HG02943 (cell line): ENCODE results near the gene DOCK8.

ENCODE experiments used
- ATAC-seq: cut with Tn5 transposase; IDR thresholded peaks from one replicate; pipeline ENCODE4 v1.9.1; 2021; ENCODE audit warnings: mild to moderate bottlenecking, low read depth, moderate library complexity; ENCODE audit not compliant: unreplicated experiment

The DOCK8 gene

DNA sequence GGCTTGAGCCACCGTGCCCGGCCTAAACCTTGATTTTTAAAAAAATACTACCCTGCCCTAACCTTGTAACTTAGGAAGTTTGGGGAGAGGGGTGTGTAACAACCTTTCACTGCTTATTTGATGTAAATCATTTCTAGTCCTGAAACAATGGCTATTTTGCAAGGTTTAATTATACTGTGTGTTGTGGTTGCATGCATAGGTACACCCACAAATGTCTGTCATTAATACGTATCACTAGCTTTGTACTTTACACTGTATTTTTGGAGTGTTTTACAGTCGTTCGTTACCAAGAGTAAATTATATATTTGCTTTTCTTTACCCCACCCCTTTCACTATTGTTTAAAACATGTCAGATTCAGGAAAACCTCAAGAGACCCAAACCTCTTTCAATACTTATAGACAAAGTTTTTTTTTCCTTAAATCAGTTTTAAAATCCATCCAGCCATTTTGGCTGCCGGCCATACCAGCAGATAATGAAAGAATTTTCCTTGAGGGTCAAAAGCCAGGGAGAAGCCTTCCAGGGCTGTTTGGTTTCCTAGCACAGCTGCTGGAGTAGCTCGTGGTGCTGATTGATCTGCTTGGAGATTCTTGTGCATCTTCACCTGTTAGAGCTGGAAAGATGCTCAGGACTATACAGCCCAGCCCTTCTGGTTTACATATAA lies 50.7 kb downstream of the DOCK8 start:
- ATAC-seq, result no peak

DNA sequence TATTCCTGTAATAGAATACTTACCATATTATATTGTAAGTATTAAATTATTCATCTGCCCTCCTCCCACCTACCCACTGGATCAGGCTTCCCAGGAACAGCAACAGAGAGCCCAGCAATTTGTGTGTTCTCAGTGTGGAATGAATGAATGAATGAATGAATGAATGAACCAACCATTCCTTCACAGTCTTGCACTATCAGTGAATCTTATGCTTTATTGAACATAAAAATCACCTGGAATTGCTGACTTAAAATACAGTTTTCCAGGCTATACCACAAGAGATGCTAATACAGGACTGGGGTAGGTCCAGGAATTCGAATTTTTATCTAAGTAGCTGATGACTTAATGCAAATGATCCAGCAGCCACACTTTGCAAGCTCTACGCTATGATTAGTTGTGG lies 51.6 kb downstream of the DOCK8 start:
- ATAC-seq, result no peak

DNA sequence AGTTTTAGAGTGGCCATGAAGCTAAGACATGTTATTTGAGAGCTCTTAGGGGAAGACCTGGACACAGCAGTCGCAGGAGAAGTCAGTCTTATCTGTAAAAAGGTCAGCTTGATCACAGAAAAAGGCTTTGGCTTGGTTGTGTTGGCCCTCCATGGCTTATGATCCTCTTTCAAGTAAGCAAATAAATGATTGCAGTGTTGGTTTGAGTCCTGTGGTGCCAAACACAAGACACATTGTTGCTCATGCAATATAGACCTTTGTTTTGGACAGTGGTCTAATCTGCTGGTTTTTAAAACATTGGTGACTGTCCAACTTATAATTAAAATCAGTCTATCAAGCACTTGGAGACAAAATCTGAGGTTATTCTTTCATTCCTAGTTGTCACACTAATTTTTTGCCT lies 54.0 kb downstream of the DOCK8 start:
- no peak for ATAC-seq

DNA sequence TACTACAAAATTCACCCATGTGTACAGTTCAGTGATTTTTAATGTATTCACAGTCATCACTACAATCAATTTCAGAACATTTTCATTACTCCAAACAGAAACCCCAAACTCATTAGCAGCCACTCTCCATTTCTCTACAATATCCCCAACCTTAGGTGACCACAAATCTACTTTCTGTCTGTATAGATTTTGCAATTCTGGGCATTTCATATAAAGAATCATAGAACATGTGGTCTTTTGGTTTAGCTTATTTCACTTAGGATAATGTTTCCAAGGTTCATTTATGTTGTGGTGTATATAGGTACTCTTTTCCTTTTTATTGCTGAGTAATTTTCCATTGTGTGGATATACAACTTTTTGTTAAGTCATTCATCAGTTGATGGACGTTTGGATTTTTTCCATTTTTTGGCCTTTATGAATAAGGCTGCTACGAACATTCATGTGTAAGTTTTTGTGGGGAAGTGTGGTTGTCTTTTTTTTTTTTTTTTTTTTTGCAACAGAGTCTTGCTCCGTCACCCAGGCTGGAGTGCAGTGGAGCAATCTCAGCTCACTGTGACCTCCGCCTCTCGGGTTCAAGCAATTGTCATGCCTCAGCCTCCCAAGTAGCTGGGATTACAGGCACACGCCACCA lies 54.5 kb downstream of the DOCK8 start:
- no peak for ATAC-seq

DNA sequence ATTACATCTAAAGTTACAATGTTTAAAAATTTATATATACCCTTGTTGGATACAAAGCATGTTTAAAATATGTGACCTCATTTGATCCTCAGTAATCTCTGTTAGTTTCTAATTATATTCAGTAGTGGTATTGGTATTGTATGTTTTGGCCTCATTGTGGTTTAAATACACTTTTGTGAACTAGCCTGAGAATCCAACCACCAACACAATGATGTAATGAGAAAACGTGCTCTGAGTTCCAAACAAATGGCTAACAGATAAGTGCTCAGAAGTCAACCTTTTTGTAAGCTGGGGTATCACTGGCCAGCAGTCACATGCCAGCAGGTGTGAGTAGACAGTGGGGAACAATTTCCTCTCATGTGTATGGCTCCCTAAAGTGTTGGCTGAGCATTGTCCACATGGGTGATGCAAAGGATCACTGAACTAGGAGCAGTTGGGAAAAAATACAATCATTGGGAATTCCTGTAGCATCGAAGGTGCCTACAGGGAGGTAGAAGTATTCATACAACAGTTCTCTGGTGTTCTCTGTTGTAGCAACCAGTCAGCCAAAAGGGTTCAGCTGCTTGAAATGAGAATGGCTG lies 56.1 kb downstream of the DOCK8 start:
- ATAC-seq, result no peak

DNA sequence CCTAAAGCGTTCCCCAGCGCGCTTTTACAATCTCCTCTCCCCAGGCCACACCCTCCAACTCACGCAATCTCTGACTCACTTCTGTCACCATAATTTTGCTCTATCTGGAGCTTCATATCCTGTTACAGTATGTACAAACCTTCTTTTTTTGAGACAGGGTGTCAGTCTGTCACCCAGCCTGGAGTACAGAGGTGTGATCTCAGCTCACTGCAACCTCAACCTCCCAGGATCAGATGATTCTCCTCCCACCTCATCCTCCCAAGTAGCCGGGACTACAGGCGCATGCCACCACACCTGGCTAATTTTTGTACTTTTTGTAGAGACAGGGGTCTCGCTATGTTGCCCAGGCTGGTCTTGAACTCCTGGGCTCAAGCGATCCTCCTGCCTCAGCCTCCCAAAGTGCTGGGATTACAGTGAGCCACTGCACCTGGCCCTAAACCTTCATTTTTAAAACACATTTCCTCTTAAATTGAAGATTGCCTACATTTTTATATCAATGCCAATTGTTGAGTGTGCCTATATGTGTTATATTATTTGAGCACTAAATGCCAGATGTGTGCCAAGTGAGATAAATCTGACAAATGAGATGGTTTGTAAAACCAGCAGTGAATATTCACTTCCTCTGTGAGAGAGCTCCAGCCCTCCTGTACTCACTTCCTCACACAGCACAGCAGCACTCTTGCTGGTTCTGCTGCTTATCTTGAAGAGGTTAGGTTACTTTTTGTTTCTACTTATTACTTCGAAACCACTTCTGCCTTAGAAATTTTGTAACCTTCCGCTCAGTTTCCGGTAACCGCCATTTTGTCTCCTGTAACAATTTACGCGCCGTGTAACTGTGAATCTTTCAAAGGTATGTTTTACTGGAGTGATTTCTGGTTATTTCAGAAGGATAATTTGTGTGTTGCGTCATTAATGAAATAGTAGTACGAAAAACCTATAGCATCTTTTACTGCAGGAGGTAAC lies 57.9 kb downstream of the DOCK8 start:
- peak; percentile 96 for ATAC-seq

DNA sequence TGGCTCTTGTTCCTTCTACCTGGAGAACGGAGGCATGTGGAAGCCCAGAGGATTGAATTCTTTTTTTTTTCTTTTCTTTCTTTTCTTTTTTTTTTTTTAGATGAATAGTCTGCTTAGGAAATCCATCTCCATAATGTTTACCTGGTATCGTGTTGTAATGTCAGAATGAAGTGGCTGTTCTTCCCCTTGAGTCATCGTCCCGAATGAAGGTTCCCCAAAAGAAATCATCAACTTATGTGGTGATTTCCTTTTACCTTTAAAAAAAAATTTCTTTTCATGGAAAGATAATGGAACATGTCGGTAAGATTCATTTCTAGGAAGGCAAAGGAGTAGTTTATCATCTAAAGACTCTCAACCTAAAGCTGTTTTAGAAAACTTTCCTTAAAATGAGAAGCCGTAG lies 59.7 kb downstream of the DOCK8 start:
- no peak for ATAC-seq

DNA sequence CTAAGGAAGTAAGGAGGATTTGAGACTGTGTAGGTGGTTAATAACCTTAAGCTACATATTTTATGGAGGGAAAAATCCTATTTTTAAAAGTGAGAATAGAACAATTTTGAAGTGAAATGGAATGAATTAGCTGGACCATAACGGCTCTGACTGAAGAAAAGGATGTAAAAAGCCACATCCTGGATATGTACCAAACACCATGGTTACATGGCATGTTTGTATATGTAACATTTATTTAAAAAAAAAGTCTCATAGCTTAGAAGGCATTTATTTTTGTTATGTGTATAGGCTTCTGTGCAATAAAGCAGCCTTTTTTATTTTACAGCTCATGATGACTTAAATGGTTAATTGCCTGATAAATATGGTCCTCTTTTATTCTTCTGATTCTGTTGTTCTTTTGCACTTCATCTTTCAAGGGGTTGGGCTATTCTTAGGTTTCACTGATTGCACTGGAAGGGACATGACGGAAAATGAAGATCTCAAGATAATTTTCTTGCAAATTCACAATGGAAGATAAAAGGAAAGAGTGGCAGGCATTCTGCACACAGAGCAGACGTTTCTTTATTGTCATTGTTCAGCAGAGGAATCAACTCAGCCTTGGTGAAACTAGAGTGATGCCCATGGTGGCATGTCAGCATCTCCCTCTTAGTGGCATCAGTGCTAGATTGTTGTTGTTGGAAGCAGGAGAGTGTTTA lies 63.1 kb downstream of the DOCK8 start:
- ATAC-seq, result no peak

DNA sequence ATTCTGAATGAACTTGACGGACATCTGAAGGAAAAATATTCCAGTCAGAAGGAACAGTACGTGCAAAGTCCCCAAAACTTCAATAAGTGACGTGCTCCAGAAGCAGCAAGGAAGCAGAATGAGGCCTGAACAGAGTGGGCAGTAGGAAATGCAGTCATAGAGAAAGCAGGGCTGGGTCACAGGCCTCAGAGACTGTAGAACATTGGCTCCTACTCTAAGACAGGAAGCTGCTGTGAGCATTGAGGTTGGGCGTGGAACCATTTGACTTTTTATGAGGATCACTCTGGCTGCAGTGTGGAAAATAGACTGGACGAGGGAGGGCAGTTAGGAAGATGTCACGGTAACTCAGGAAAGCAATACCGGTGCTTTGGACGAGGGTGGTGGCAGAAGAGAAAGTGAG lies 64.0 kb downstream of the DOCK8 start:
- no peak for ATAC-seq

DNA sequence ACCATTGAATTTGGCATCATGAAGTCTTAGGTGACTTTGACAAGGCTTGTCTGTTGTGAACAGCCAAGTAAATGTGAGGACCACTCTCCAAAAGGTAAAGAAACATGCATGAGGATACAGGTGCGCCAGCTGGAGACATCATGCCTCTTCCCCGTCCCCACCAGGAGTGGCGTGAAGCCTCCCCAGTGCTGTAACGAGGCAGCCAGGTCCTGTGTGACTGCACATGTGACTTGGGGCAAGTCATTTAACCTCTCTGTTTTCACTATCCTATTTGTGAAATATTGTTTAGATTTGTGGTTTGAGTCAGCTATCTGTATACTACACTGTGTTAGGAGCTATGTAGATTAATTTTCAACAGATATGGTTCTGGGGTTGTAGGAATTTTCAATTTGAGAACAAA lies 65.0 kb downstream of the DOCK8 start:
- ATAC-seq, result no peak

DNA sequence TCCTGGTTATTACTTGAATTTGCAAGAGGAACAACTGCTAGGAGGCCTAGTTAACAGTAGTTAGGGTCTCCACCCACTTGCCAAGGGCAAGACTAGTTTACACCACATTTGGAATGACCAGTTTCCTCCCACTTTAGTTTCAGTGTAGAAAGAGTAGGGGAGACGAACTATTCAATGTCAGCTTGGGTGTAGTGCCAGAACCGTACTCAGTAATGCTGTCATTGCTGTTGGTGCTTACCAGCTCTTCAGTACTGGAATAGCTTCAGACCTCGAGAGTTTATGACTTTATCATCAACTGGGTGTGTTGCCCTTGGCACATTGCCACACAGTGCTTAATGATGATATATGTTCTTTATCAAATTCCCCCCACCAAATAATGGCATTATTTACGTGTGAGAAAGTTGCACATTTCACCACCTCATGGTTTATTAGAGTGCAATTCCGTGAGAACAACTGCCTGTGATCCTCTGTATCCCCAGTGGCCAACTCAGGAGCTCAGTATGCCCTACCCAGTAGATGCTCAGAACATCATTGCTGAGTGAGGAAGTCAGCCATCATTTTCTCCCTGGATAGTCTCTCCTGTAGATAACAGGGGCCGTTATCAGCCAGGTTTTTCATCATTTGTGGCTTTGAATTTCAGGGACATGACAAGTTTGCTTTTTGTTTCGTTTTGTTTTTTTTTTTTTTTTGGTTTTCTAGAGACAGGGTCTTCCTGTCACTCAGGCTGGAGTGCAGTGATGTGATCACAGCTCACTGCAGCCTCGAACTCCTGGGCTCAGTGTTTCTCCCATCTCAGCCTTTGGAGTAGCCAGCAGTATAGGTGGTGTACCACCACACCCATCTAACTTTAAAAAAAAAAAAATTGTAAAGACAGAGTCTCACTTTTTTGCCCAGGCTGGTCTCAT lies 67.3 kb downstream of the DOCK8 start:
- no peak for ATAC-seq

DNA sequence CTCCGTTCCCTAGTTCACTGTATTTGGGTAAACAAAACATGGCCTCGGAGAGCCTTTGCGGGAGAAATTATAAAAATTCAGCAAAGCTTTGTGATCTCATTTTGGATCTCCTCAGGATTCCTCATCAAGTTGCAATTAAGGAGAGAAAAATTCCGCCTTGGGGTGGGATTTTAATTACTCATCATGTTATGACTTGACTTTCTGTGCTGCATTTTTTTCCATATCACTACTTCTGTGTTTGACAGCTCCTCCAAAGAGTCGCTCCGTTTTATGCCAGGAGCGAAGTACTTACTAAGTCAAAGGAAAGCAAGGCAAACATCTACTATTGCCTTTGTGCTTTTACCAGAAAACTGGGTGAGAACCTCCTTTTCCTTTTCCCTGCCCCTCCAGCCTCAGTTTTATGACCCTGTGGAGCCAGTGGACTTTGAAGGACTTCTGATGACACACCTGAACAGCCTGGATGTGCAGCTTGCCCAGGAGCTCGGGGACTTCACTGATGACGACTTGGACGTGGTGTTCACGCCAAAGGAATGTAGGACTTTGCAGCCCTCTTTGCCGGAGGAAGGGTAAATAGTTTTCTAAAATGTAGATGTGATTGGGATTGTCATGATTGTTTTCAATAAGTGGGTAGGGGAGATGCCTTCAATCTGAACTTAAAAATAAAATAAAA lies 71.5 kb downstream of the DOCK8 start:
- ATAC-seq, result no peak

DNA sequence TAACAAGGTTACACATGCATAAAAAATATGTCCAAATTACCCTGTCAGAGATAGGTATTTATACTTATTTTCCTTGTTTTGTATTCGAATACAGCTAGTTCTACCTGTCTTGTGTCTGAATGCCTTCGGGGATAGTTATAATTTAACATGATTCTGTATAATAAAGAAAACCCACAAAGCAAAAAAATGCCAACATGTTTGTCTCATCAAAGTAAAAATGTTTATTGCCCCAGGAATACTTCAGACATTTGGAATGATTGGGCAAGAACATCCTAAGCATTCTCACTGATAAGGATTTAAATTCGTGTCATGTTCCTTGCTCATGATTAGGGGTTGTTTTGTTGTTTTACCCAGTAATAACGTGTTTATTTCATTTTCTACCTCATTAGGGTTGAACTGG lies 74.5 kb downstream of the DOCK8 start:
- ATAC-seq, result no peak

DNA sequence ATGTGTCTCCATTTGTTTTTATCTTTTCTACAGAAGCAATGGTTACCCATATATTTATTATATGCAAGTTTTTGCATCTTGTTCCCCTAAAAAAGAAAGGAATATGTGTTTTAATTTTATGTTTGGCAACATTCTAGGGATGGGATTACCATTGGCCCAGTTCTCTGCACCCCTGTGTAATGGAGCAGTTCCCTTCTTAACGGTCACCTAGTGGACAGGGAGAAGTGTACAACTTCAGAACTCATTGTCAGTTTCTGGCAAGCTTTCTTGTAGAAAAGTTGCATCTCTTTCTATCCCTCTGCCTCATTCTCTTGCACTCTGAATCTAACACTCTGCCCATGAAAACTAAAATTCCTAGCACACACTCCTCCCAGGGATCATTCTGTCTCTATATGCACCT lies 78.2 kb downstream of the DOCK8 start:
- no peak for ATAC-seq

DNA sequence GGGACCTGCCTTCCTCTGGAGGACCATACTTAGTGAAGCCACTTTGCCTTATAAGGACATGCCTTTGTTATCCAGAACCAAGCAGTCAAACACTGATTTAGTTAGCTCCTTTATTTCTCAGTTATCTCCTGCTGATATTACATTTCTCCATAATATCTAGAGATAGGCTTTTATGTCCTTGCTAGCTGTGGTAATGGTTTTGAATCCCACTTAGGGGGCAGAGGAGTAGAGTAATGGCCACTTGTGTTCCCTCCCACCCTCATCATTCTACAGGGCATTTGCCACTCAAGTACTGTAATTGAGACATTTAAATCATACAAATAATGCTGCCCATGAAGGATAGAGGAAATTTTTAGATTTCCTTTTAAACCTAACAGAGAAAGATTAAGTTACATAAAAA lies 80.9 kb downstream of the DOCK8 start:
- ATAC-seq, result no peak

DNA sequence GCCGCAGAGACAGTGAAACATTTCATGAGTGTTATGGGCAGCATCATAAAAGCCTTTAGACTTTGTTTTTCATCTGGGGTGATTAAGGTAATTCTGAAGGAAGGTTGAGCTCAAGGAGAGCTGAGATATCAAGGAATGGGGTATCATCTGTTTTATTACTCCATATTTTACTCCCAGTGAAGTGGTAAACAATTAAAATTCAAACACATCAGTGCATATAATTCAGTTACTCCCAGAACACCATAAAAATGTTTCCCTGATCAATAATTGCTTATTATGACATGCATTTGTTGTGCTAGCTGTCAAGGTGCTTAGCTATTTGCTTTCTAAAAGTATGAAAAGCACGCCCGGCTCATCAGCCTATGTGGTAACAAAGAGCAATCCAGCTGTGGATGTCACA lies 81.7 kb downstream of the DOCK8 start:
- ATAC-seq, result no peak

DNA sequence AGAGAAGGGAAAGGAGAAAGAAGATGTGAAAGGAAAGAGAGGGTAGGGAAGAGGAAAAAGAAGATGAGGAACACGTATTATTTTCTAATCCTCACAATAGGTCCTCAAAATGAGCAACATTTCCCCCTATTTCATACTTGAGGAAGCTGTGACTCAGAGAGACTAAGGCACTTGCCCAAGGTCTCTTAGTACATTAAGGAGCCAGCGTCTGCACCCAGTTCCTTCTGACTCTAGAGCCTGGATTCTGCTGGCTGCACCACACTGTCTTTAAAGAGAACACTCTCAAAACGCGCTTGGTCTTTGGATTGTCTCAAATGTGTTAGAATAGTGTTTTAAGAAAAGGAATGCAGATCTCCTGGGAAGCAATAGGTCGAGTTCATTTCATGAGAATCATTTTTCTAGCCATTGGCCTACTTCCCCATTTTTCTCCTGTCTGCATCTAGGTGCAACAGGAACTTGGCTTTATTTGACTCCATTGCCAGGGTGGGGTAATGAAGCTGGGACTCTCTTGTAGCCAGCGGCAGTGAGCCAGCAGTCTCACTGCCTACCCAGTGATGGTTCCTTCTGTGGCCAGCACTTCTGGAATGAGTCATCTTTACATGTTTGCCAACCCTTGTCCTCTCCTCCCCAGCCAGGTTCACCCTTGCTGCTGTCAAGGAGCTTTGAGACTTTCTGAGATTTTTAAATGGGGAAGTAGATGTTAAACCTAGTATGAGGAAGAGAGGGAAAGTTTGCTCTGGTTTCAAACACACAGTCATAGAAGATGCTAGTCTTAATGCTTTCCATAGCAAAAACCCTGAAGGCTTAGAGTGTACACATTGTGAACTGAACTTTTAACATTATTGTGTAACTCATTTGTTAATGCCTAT lies 82.7 kb downstream of the DOCK8 start:
- ATAC-seq, result peak; percentile 97

DNA sequence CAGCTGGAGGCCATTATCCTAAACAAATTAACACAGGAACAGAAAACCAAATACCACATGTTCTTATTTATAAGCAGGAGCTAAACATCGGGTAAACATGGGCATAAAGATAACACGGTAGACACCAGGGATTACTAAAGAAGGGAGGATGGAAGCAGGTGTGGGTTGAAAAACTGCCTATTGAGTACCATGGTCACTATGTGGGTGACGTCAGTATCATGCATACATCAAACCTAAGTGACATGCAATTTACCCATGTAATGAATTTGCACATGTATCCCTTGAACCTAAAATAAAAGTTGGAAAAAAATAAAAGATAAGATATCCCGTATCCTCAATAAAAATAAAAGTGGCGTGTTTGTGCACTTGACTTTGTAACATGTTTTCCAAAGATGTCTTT lies 88.8 kb downstream of the DOCK8 start:
- ATAC-seq, result no peak
